DMS 273 (cell line): ENCODE results near the gene ZNF385D.
"Not testable (repeated sequence)": the region's sequence is repeated elsewhere in the genome, so short reads cannot be mapped to it uniquely, and the experiment has no call there.

Experiments
- DNase-seq: peaks from one replicate; lab custom pipeline; 2025; ENCODE audit not compliant: unreplicated experiment; lab: John Stamatoyannopoulos, UW

ZNF385D gene

DNA sequence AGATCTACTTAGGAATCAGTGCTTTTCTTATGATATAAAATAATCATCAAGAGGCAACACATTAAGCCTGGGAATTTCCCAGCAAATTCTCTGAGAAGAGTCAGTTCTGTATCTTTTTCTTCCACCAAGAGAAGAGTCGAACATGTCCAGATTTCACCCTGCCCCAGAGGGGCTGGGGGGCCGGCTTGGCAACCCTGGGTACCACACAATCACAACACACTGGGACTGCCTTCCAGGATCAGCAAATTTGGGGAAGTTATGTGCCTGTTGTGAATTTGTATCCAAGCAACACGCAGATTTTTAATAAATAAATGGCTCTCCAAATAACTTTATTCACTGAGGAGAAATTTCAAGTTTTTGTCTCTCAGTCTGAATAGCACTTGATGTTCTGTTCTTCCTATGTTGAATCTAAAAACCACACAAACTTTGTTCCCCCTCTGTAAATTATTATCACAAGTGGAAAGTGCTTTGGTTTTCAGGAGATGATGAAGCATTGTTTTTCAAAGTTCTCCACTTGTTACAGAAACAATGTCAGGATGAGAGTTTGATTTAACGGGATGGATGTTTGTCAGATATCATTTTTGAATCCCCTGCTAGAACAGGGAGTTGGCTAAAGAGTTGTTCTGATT, 357.2 kb downstream of the ZNF385D start:
- DNase-seq = no peak

DNA sequence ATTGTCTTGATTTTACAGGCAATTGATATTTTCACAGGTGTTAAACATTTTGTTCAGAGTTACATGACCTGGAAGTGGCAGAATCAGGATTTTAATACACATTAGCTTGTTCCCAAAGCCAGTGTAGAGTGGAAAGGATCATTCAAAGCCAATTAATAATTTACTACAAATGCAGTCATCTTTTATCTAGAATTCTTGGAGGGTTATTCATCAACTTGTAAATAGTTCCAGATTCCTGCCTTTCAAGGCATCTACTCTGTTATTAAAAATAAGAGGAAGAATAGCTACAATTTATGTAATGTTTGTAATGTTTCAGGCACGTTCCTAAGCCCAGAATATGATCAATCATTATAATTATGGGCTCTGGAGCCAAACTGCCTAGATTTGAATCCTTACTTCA, 358.5 kb downstream of the ZNF385D start:
- no peak for DNase-seq

DNA sequence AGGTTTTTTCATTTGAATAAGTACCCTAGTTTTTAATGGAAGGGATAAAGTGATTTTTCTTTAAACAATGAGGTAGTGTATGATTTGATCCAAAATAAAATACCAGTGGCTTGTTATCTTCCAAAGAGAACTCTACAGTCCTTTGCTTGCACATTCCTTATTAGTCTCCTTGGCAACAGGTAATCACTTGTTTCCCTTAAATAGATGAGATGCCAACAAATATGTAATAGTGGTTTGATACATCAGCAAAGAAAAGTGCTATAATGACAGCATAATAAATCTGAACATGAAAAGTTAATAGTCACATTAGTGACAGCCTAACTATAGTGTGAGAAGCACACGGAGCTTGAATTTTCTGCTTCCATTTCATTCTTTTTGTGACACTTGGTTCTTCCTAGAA, 360.2 kb downstream of the ZNF385D start:
- DNase-seq = no peak

DNA sequence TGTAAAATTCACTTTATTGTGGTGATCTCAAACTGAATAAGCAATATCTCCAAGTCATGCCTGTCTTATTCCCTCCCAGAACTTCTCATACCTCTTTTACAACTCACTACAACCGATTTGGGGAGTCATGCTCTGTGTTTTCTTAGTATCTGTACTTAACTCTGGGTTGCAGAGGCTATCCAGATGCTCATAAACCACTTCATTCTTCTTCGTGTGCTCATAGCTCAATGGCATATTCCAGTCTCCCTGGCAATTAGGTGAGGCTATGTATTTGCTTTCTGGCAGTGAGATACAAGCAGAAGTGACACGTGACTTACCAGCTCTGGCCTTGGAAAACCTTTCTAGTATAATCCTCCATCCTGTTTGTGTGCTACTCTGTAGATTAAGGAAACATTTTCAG, 360.9 kb downstream of the ZNF385D start:
- no peak for DNase-seq

DNA sequence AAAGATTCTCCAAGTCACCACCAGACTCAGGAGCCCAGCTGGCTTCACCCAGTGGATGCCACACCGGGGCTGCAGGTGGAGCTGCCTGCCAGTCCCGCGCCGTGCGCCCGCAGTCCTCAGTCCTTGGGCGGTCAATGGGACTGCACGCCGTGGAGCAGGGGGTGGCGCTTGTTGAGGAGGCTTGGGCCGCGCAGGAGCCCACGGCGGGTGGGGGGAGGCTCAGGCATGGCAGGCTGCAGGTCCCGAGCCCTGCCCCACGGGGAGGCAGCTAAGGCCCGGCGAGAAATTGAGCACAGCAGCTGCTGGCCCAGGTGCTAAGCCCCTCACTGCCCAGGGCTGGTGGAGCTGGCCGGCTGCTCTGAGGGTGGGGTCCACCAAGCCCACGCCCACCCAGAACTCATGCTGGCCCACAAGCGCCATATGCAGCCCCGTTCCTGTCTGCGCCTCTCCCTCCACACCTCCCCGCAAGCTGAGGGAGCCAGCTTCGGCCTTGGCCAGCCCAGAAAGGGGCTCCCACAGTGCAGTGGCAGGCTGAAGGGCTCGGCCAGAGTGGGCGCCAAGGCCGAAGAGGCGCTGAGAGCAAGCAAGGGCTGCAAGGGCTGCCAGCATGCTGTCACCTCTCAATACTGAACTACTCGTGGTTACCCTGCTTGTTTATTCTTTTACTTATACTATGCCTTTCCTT, 363.7 kb downstream of the ZNF385D start:
- DNase-seq = not testable (repeated sequence)

DNA sequence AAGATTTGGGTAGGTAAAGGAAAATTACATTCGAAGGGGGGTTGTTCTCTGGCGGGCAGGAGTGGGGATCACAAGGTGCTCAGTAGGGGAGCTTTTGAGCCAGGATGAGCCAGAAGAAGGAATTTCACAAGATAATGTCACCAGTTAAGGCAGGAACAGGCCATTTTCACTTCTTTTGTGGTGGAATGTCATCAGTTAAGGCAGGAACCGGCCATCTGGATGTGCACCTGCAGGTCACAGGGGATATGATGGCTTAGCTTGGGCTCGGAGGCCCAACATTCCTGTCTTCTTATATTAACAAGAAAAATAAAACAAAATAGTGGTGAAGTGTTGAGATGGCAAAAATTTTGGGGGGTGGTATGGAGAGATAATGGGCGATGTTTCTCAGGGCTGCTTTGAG, 373.0 kb downstream of the ZNF385D start:
- DNase-seq = not testable (repeated sequence)

DNA sequence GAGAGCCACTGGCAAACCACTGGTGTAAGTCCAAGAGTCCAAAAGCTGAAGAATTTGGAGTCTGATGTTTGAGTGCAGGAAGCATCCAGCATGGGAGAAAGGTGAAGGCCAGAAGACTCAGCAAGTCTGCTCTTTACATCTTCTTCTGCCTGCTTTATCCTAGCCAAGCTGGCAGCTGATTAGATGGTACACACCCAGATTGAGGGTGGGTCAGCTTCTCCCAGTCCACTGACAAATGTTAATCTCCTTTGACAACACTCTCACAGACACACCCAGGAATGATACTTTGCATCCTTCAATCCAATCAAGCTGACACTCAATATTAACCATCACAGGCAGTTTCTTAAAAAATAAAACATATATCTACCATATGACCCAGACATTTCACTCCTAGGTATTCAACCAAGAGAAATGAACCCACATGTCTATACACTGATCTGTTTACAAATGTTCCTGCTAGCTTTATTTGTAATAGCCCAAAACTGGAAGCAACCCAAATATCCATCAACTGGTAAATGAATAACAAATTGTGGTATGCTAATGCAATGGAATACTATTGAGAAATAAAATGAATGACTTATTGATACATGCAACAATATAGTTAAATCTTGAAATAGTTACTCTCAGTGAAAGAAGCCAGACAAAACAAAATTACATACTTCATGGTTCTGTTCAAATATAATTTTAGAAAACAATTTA, 373.8 kb downstream of the ZNF385D start:
- no peak for DNase-seq

DNA sequence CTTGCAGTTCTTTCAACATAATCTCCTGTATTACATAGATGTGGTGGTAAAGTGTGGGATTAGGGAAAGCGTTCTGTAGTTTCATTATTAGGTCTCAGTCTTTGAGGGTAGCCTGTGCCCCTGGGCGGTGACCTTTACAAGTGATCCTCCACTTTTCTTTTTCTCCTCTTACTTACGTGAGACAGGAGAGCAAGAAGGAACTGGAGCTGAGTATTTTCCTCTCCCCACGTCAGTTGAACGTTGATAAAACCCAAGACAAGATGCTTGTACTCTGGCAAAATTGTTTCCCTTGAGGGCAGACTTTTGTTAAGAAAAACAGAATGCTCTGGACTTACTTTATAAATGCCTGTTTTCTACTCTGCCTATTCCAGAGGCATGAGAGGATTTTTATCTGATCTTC, 378.7 kb downstream of the ZNF385D start:
- no peak for DNase-seq
